Panc1 (cell line): Measurements from ENCODE around the gene PPP1R3F. TPM values are rescaled to one million over a fixed set of nuclear protein-coding genes. Genes with fewer than 3 reads are reported as not detected.

Experiments
- ATAC-seq: fragments of 200-7000 bp; cut with Tn5 transposase; 2 replicates; pipeline ENCODE4 v1.9.1; 2020; ENCODE audit warnings: mild to moderate bottlenecking, moderate library complexity
- BruUV-seq: library from RNA; stranded (reverse); fragments of 400-500 nt; replicated peaks from 2 replicates; lab custom pipeline; 2021; lab: Mats Ljungman, UMichigan
- CTCF ChIA-PET: fragments of 300-600 bp; sonication (Branson Sonifier 250); formaldehyde crosslinking; loops from one replicate; lab custom pipeline; 2022; ENCODE audit warnings: antibody characterized with exemption; lab: Charles Lee
- POLR2A ChIA-PET: fragments of 300-600 bp; sonication (Branson Sonifier 250); formaldehyde crosslinking; loops from one replicate; lab custom pipeline; 2022; ENCODE audit warnings: antibody characterized with exemption; lab: Charles Lee
- DNase-seq: peaks from one replicate; pipeline ENCODE4 v3.0.0-alpha.2; 2010; ENCODE audit warnings: low read depth, low spot score
- H3K27ac ChIP-seq: 2 replicates; pipeline ENCODE4 v1.5.1; 2011; ENCODE audit warnings: mild to moderate bottlenecking, low read length, inconsistent platforms
- H3K27me3 ChIP-seq: fragments of 200-500 bp; sonication (Bioruptor generic); 2 replicates; pipeline ENCODE4 v1.6.0; 2014; ENCODE audit warnings: low read length, inconsistent platforms; ENCODE audit not compliant: control insufficient read depth, insufficient read depth
- H3K36me3 ChIP-seq: fragments of 200-500 bp; sonication (Bioruptor generic); 2 replicates; pipeline ENCODE4 v1.5.1; 2014; ENCODE audit warnings: inconsistent platforms, mild to moderate bottlenecking, low read length, moderate library complexity; ENCODE audit not compliant: control insufficient read depth, insufficient read depth
- H3K4me1 ChIP-seq: 2 replicates; pipeline ENCODE4 v1.5.1; 2011; ENCODE audit warnings: inconsistent platforms, mild to moderate bottlenecking, low read length, moderate library complexity; ENCODE audit not compliant: control insufficient read depth, insufficient read depth
- H3K4me3 ChIP-seq, 2 experiments: 2 replicates each; pipeline ENCODE4 v1.5.1; 2011 to 2012; ENCODE audit warnings: low read depth in 2 of 2, low read length in 2 of 2, mild to moderate bottlenecking in 2 of 2, inconsistent platforms in 1 of 2, moderate library complexity in 1 of 2
- H3K9me3 ChIP-seq: fragments of 200-500 bp; sonication (Bioruptor generic); 2 replicates; pipeline ENCODE4 v1.5.1; 2014; ENCODE audit warnings: low read depth, mild to moderate bottlenecking, inconsistent platforms, low read length, moderate library complexity; ENCODE audit not compliant: control insufficient read depth, insufficient read depth
- POLR2AphosphoS5 ChIP-seq: IDR thresholded peaks from 2 replicates; pipeline ENCODE4 v1.6.1; 2012; ENCODE audit warnings: mild to moderate bottlenecking, low read depth, low read length, moderate library complexity
- SIN3A ChIP-seq: IDR thresholded peaks from 2 replicates; pipeline ENCODE4 v1.6.1; 2012; ENCODE audit warnings: low read depth, mild to moderate bottlenecking, low read length, moderate library complexity, borderline replicate concordance; ENCODE audit not compliant: insufficient read depth
- TCF7L2 ChIP-seq: IDR thresholded peaks from 2 replicates; pipeline ENCODE4 v1.6.1; 2011; ENCODE audit warnings: mild to moderate bottlenecking, low read depth, low read length, inconsistent platforms
- in situ Hi-C: cut with HindIII; loops from 2 replicates; pipeline ENCODE4 v1.10.0; 2016; ENCODE audit warnings: low sequenced_read_pairs, low pct_unique_long_range_greater_than_20kb
- intact Hi-C: fragments of 100-400 bp; cut with micrococcal nuclease; formaldehyde crosslinking; loops from one replicate; pipeline ENCODE4 v1.10.0; 2022; ENCODE audit not compliant: unreplicated experiment
- total RNA-seq: library from RNA; stranded (reverse); gene quantifications from one replicate; pipeline ENCODE4 v1.2.1, GENCODE V29; 2021; ENCODE audit not compliant: unreplicated experiment
- TF ChIP-seq, protein P1 (sequence below): fragments of 450-650 bp; IDR thresholded peaks from 2 replicates; pipeline ENCODE4 v1.5.1; 2017; ENCODE audit warnings: mild to moderate bottlenecking
- TF ChIP-seq, protein P2 (sequence below), 2 experiments: IDR thresholded peaks; 2 replicates each; pipeline ENCODE4 v1.6.1; 2011 to 2012; ENCODE audit warnings: low read depth in 2 of 2, control low read depth in 1 of 2, low read length in 1 of 2, mild to moderate bottlenecking in 1 of 2, moderate library complexity in 1 of 2; ENCODE audit not compliant: insufficient read depth in 1 of 2

Gene PPP1R3F
- total RNA-seq, 1 experiment from 2014 or later = 8.3 TPM

DNA sequence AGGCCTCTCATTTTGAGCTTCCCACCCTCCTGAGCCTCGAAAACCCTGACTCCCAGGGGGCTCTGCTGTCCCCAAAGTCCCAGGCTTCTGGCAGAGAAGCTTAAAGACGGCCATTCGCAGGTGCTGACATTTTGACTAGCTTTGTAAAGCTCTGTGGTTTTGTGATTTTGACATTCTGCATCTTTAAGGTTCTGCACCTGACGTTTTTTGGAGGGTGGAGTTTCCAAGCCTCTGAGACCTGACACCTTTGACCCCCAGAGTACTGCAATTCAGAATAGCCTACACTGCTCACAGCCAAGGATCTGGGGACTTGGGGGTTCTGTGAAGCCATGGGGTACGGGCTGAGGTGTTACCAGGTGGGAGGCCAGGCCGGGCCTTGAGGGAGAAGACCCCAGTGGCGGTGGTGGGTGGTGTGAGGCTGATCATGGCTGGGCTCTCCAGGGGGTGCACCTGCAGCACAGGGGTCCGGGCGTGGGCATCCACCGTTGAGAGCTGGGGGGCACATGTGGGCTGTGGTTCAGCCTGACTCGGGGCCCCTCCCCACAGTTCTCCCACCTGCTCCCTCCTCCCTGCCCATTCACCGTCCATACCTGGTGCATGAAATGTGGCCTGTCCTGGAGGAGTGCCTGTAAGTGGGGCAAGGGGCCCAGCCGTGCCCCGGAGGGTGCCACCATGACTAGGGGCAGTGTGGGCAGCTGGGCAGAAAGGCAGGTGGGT is 12.4 kb upstream of the PPP1R3F start:
- intact Hi-C loops = no loop called here
- no peaks in the 10 kb centered on the region for H3K27me3 ChIP-seq
- ATAC-seq = no peak
- no peak overlapping the region for H3K4me3 ChIP-seq
- POLR2A ChIA-PET = no interaction called here
- in situ Hi-C loops = no loop called here
- H3K27ac ChIP-seq = no peak overlapping the region
- H3K4me1 ChIP-seq = no peaks in the 10 kb centered on the region
- H3K36me3 ChIP-seq = no peaks in the 10 kb centered on the region
- no peaks in the 10 kb centered on the region for H3K9me3 ChIP-seq
- no TSS peak for BruUV-seq
- TF ChIP-seq SIN3A = no peak
- TF ChIP-seq, protein P1, sequence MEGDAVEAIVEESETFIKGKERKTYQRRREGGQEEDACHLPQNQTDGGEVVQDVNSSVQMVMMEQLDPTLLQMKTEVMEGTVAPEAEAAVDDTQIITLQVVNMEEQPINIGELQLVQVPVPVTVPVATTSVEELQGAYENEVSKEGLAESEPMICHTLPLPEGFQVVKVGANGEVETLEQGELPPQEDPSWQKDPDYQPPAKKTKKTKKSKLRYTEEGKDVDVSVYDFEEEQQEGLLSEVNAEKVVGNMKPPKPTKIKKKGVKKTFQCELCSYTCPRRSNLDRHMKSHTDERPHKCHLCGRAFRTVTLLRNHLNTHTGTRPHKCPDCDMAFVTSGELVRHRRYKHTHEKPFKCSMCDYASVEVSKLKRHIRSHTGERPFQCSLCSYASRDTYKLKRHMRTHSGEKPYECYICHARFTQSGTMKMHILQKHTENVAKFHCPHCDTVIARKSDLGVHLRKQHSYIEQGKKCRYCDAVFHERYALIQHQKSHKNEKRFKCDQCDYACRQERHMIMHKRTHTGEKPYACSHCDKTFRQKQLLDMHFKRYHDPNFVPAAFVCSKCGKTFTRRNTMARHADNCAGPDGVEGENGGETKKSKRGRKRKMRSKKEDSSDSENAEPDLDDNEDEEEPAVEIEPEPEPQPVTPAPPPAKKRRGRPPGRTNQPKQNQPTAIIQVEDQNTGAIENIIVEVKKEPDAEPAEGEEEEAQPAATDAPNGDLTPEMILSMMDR = no peak
- TF ChIP-seq, protein P2, sequence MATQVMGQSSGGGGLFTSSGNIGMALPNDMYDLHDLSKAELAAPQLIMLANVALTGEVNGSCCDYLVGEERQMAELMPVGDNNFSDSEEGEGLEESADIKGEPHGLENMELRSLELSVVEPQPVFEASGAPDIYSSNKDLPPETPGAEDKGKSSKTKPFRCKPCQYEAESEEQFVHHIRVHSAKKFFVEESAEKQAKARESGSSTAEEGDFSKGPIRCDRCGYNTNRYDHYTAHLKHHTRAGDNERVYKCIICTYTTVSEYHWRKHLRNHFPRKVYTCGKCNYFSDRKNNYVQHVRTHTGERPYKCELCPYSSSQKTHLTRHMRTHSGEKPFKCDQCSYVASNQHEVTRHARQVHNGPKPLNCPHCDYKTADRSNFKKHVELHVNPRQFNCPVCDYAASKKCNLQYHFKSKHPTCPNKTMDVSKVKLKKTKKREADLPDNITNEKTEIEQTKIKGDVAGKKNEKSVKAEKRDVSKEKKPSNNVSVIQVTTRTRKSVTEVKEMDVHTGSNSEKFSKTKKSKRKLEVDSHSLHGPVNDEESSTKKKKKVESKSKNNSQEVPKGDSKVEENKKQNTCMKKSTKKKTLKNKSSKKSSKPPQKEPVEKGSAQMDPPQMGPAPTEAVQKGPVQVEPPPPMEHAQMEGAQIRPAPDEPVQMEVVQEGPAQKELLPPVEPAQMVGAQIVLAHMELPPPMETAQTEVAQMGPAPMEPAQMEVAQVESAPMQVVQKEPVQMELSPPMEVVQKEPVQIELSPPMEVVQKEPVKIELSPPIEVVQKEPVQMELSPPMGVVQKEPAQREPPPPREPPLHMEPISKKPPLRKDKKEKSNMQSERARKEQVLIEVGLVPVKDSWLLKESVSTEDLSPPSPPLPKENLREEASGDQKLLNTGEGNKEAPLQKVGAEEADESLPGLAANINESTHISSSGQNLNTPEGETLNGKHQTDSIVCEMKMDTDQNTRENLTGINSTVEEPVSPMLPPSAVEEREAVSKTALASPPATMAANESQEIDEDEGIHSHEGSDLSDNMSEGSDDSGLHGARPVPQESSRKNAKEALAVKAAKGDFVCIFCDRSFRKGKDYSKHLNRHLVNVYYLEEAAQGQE (IDR thresholded peaks at IDR 0.05; ENCODE audit: insufficient read depth in 1 of 2, low read depth in 2 of 2, low read length in 1 of 2) = no peak
- TF ChIP-seq POLR2AphosphoS5 = no peak
- no peak for TF ChIP-seq TCF7L2
- CTCF ChIA-PET = interaction anchor here (0.7 kb wide), 1 partner anchor 406 kb away, joined by 3 read pairs; no protein-coding TSS in a partner anchor
- no peak for DNase-seq

DNA sequence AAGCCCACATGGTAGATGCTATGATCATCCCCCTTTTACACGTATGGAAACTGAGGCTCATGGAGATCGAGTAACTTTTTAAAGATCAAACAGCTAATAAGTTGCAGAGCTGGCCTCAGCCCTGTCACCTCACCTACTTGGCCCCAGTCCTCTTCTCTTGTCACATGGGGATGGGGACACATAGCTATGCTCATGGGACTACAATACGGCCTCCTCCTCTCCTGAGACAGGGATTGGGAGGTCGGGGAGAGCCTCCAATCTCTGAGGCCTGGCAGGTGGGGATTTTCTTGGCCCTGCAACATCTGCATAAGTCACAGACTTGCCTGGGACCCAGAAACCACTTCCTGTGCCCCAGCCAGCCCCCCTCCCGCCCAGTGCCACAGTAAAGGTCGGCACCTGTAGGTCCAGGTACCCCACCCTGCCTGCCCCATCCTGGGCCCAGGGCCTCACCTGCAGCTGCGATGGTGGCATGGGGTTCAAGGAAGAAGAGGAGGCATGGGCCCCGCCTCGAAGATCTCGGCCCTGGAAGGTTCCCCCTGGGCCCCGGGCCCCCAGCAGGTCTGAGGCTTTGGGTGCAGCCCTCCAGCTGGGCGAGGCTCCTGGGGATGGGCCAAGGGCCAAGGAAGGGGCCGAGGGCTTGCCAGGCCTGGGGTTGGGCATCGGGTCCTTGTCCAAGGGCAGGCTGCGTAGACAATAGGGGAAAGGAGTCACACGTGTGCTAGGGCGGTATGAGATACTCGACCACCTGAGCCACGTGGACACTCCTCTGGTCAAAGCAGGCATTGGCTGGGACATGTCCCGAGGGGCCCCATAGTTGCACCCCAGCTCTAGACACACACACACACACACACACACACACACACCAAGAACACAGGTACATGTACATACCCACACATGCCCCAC is 11.5 kb upstream of the PPP1R3F start:
- intact Hi-C loops = no loop called here
- no peaks in the 10 kb centered on the region for H3K9me3 ChIP-seq
- no peak for DNase-seq
- ChIA-PET POLR2A (no interaction called here), CTCF (interaction anchor here (0.7 kb wide), 1 partner anchor 407 kb away, joined by 3 read pairs; no protein-coding TSS in a partner anchor)
- H3K27me3 ChIP-seq = no peaks in the 10 kb centered on the region
- in situ Hi-C loops = no loop called here
- no peak overlapping the region for H3K27ac ChIP-seq
- no peaks in the 10 kb centered on the region for H3K36me3 ChIP-seq
- no peak for ATAC-seq
- TF ChIP-seq, protein P1 = no peak
- TF ChIP-seq POLR2AphosphoS5 (no peak), TCF7L2 (no peak), SIN3A (no peak)
- TF ChIP-seq, protein P2 (IDR thresholded peaks at IDR 0.05; ENCODE audit: insufficient read depth in 1 of 2, low read depth in 2 of 2, low read length in 1 of 2) = no peak
- H3K4me3 ChIP-seq = no peak overlapping the region
- BruUV-seq = no TSS peak
- no peaks in the 10 kb centered on the region for H3K4me1 ChIP-seq
